Naive thymus-derived CD4-positive, alpha-beta T cell (primary cell): ENCODE data around the gene DCUN1D3. TPM values are rescaled to one million over a fixed set of nuclear protein-coding genes. Genes with fewer than 3 reads are reported as not detected.

ENCODE experiments used
- ATAC-seq: fragments of 150-1000 bp; cut with Tn5 transposase; 2 replicates; pipeline ENCODE4 v1.10.0; 2021; ENCODE audit warnings: mild to moderate bottlenecking, moderate library complexity
- CTCF ChIA-PET: fragments of 350-600 bp; sonication (Branson Sonifier 250); formaldehyde crosslinking; loops from one replicate; lab custom pipeline; 2021; ENCODE audit warnings: antibody characterized with exemption; lab: Charles Lee
- POLR2A ChIA-PET: fragments of 350-600 bp; sonication (Branson Sonifier 250); formaldehyde crosslinking; loops from one replicate; lab custom pipeline; 2021; ENCODE audit warnings: antibody characterized with exemption, inconsistent platforms; lab: Charles Lee
- DNase-seq, 9 donors: peaks; one replicate each; pipeline versions ENCODE4 v3.0.0 to v3.0.0-alpha.2; 2020 to 2022; ENCODE audit warnings: mixed read lengths in 1 of 9
- H3K27ac ChIP-seq: one replicate; pipeline ENCODE4 v1.7.0; 2013; ENCODE audit warnings: mild to moderate bottlenecking, low read depth, low read length, moderate library complexity
- H3K27me3 ChIP-seq, 2 donors: one replicate each; pipeline ENCODE4 v1.7.0; 2013; ENCODE audit warnings: low read length in 2 of 2, mild to moderate bottlenecking in 2 of 2, moderate library complexity in 2 of 2; ENCODE audit not compliant: control insufficient read depth in 2 of 2, insufficient read depth in 2 of 2
- H3K36me3 ChIP-seq, 3 experiments: 1 replicate in 2 of 3; 2 replicates in 1 of 3; pipeline ENCODE4 v1.7.0; 2013; ENCODE audit warnings: low read length in 3 of 3, mild to moderate bottlenecking in 3 of 3, moderate library complexity in 1 of 3; ENCODE audit not compliant: insufficient read depth in 3 of 3, control insufficient read depth in 2 of 3
- H3K4me1 ChIP-seq, 2 donors: one replicate each; pipeline ENCODE4 v1.7.0; 2013; ENCODE audit warnings: low read length in 2 of 2, mild to moderate bottlenecking in 2 of 2, moderate library complexity in 1 of 2; ENCODE audit not compliant: control insufficient read depth in 2 of 2, insufficient read depth in 2 of 2
- H3K4me3 ChIP-seq: 2 replicates; pipeline ENCODE4 v1.7.0; 2013; ENCODE audit warnings: mild to moderate bottlenecking, low read length
- H3K9me3 ChIP-seq, 3 experiments: 1 replicate in 2 of 3; 2 replicates in 1 of 3; pipeline ENCODE4 v1.7.0; 2013; ENCODE audit warnings: low read length in 3 of 3; ENCODE audit not compliant: control insufficient read depth in 2 of 3
- H3K27ac Mint-ChIP-seq, 9 donors: one replicate each; pipeline ENCODE4 v1.8.0; 2020 to 2022; ENCODE audit warnings: mixed read lengths in 9 of 9, mild to moderate bottlenecking in 8 of 9, moderate library complexity in 5 of 9, inconsistent platforms in 2 of 9
- H3K27me3 Mint-ChIP-seq, 5 donors: one replicate each; pipeline ENCODE4 v1.8.0; 2021 to 2022; ENCODE audit warnings: mixed read lengths in 5 of 5, mild to moderate bottlenecking in 1 of 5
- H3K36me3 Mint-ChIP-seq, 5 donors: one replicate each; pipeline ENCODE4 v1.8.0; 2020 to 2022; ENCODE audit warnings: mixed read lengths in 5 of 5, mild to moderate bottlenecking in 3 of 5, inconsistent platforms in 1 of 5
- H3K4me1 Mint-ChIP-seq, 7 donors: one replicate each; pipeline ENCODE4 v1.8.0; 2020 to 2022; ENCODE audit warnings: mixed read lengths in 7 of 7, mild to moderate bottlenecking in 3 of 7, inconsistent platforms in 1 of 7
- H3K4me3 Mint-ChIP-seq, 10 donors: one replicate each; pipeline ENCODE4 v1.8.0; 2020 to 2022; ENCODE audit warnings: mild to moderate bottlenecking in 10 of 10, mixed read lengths in 10 of 10, moderate library complexity in 6 of 10, inconsistent platforms in 2 of 10
- H3K9me3 Mint-ChIP-seq, 11 donors: one replicate each; pipeline ENCODE4 v1.8.0; 2020 to 2022; ENCODE audit warnings: mixed read lengths in 11 of 11, mild to moderate bottlenecking in 4 of 11, inconsistent platforms in 1 of 11, moderate library complexity in 1 of 11
- intact Hi-C, 2 donors: fragments of 100-400 bp; cut with micrococcal nuclease; formaldehyde crosslinking; loops; one replicate each; pipeline ENCODE4 v1.15.1; 2023
- polyA plus RNA-seq, 2 donors: library from polyadenylated mRNA; unstranded; fragments of 300-500 nt; fragmentation: Illumina TruSeq; gene quantifications; one replicate each; pipeline ENCODE4 v1.2.3, GENCODE V29; 2021
- total RNA-seq, 6 experiments: library from RNA in 5 of 6; stranded (reverse) in 5 of 6; gene quantifications; 1 replicate in 5 of 6; 2 replicates in 1 of 6; pipeline ENCODE4 v1.2.3 and lab custom pipeline; 2021 to 2026

DCUN1D3 gene
- total and polyA plus RNA-seq, 7 experiments from 2014 or later: 0.82 to 15.7 (median 5.1) TPM

DNA sequence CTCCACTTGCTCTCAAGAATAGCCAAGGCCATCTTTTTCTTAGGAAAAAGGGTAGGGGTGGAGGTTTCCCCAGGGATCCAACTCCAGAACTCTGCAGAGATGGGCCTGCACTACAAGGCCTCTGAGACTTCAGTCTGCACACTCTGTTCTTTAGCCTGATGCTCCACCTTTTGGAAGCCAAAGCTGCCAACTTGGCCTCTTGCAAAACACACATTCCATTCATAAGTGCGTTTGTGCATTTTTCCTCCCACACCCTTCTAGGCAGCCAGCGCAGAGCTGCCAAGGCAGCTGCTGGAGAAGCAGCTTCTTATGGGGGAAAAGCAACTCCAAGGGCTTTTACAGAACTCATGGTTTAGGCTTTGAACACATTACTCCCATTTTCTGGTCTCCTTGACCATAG, 48.6 kb downstream of the DCUN1D3 start:
- Histone ChIP-seq H3K27ac (no peak overlapping the region), H3K9me3 (no peaks in the 10 kb centered on the region), H3K4me1 (no peaks in the 10 kb centered on the region), H3K27me3 (no peaks in the 10 kb centered on the region), H3K36me3 (no peaks in the 10 kb centered on the region), H3K4me3 (no peak overlapping the region)
- Mint-ChIP-seq H3K4me3 (no peak overlapping the region), H3K9me3 (no peaks in the 10 kb centered on the region), H3K36me3 (peaks cover 0 to 21% (median 4%) of the 10 kb centered on the region in 5 donors), H3K27ac (no peak overlapping the region), H3K27me3 (no peaks in the 10 kb centered on the region), H3K4me1 (peaks cover 0 to 38% (median 5%) of the 10 kb centered on the region in 7 donors)
- intact Hi-C loops: loop anchor here (2.0 to 10.0 kb wide), 6 partner anchors 23 to 703 kb away; partner anchors contain the start of genes DCUN1D3 (in 1 of the 2) and LYRM1 (in 1 of the 2)
- POLR2A ChIA-PET: no interaction called here
- CTCF ChIA-PET: interaction anchor here (0.5 to 3.2 kb wide), 6 partner anchors 23 to 1160 kb away, joined by 3 to 23 read pairs (median 3); no protein-coding TSS in a partner anchor
- ATAC-seq (no peak), DNase-seq (no peak)

DNA sequence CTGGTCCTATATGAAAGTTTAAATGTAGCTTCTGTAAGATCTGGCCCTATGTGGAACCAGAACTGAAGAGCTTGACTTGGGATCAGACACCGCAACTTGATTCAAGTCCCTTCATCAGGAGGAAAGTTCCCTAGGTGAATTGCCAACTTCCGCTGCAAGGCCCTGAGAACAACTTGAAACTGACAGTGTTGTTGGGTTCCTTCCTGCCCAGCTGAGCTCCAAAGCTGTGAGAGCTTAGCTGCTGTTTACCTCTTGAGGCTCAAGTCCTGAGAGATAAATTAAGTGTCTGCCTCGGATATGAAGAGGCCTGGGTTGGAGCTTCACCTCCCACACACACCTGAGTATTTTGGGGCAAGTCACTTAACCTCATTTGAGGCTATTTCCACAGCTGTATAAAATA, 49.2 kb downstream of the DCUN1D3 start:
- Mint-ChIP-seq H3K27me3 (no peaks in the 10 kb centered on the region), H3K4me3 (no peak overlapping the region), H3K36me3 (peaks cover 0 to 22% (median 4%) of the 10 kb centered on the region in 5 donors), H3K27ac (peak overlapping the region in 2 of 9 donors; percentile 3 to 42), H3K4me1 (peaks cover 0 to 34% (median 5%) of the 10 kb centered on the region in 7 donors), H3K9me3 (no peaks in the 10 kb centered on the region)
- intact Hi-C loops: loop anchor here (1.0 to 10.0 kb wide), 11 partner anchors 24 to 704 kb away; partner anchors contain the start of genes DCUN1D3 (in 1 of the 2) and LYRM1 (in 1 of the 2)
- Histone ChIP-seq H3K36me3 (no peaks in the 10 kb centered on the region), H3K4me3 (no peak overlapping the region), H3K27ac (no peak overlapping the region), H3K9me3 (no peaks in the 10 kb centered on the region), H3K4me1 (no peaks in the 10 kb centered on the region), H3K27me3 (no peaks in the 10 kb centered on the region)
- CTCF ChIA-PET: interaction anchor here (0.5 to 3.2 kb wide), 18 partner anchors 10 to 1469 kb away, joined by 3 to 23 read pairs (median 3); no protein-coding TSS in a partner anchor
- DNase-seq (no peak), ATAC-seq (no peak)
- POLR2A ChIA-PET: no interaction called here

DNA sequence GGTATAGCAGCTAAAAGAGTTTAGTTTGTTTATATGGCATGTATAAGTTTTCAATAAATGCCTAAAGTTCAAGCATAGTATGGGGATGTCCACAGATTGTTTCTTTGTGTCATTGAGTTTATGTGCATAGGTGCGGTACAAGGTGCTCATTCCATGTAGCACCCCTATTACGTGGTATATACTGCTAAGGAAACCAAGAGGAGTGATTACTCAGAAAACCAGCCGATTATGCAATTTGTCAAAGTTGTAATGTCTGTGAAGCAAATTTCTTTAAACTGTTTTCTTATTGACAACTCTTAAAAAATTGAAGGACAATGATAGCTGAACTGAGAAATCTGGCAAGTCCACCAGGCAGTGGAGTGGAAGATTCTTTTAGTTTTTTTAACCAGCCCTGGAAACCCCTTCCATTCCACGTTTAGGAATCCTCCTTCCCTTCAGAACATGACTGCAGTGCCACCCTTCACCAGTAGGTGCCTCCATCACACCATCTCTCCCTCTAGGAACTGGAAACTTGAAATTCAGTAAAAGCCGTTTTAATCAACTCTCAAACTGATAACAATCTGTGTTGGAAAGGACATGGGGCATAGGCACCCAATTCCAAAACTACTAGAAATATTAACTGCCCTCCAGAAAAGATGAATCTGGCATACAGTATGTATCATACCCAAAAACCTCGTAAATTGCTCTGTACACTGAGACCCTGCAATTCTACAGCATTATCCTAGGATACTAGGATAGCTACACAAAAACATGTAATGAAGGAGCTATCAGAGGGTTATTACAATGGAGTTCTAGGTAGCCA, 50.4 kb downstream of the DCUN1D3 start:
- Mint-ChIP-seq H3K4me1 (peaks cover 6 to 37% (median 12%) of the 10 kb centered on the region in 7 donors), H3K27me3 (no peaks in the 10 kb centered on the region), H3K36me3 (peaks cover 0 to 15% (median 0%) of the 10 kb centered on the region in 5 donors), H3K9me3 (peaks cover 0 to under 1% (median 0%) of the 10 kb centered on the region in 11 donors), H3K4me3 (no peak overlapping the region), H3K27ac (peak overlapping the region in 1 of 9 donors; percentile 41)
- CTCF ChIA-PET: interaction anchor here (0.6 to 3.5 kb wide), 15 partner anchors 11 to 1470 kb away, joined by 3 to 23 read pairs (median 4); no protein-coding TSS in a partner anchor
- ATAC-seq (peak; percentile 82), DNase-seq (peak; percentile 30 to 71 (median 54))
- Histone ChIP-seq H3K27me3 (no peaks in the 10 kb centered on the region), H3K36me3 (no peaks in the 10 kb centered on the region), H3K27ac (no peak overlapping the region), H3K4me1 (peaks cover 5 to 7% of the 10 kb centered on the region in 2 donors), H3K4me3 (no peak overlapping the region), H3K9me3 (no peaks in the 10 kb centered on the region)
- intact Hi-C loops: loop anchor here (1.0 to 10.0 kb wide), 13 partner anchors 25 to 705 kb away; partner anchors contain the start of genes CRYM (in 1 of the 2), DCUN1D3 (in 1 of the 2), DNAH3 (in 1 of the 2) and LDAF1 (in 1 of the 2)
- POLR2A ChIA-PET: no interaction called here

DNA sequence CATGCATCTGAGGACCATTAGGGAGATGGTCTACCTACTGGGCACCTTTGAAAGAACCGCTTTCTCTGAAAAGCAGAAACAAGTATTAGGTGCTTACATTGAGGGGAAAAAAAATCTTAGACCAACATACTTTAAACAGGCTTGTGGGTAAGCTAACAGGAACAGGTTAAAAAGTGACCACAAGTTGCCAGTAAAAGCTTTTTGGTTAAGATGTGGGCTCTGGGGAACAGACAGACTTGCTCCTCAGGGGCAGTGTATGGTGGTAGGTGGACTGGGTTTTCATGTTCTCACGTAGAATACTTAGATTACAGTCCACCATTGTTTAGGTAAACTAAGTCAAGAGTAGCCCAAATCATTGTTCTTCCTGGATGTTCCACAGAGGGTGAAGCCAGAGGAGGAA, 52.6 kb downstream of the DCUN1D3 start:
- no peak for ATAC-seq
- no peaks in the 10 kb centered on the region for H3K36me3 ChIP-seq
- POLR2A ChIA-PET: no interaction called here
- Mint-ChIP-seq H3K36me3 (peaks cover 0 to 9% (median 0%) of the 10 kb centered on the region in 5 donors), H3K4me1 (peaks cover 18 to 43% (median 25%) of the 10 kb centered on the region in 7 donors), H3K9me3 (peaks cover 0 to 2% (median 0%) of the 10 kb centered on the region in 11 donors), H3K4me3 (no peak overlapping the region), H3K27me3 (no peaks in the 10 kb centered on the region), H3K27ac (peak overlapping the region in 1 of 9 donors; percentile 64)
- intact Hi-C loops: loop anchor here in 1 of 2 donors (10.0 kb wide), 1 partner anchor 307 kb away; the partner anchor contains the start of genes DNAH3 and LDAF1
- DNase-seq: no peak
- no peaks in the 10 kb centered on the region for H3K27me3 ChIP-seq
- no peak overlapping the region for H3K4me3 ChIP-seq
- CTCF ChIA-PET: interaction anchor here (1.4 to 3.5 kb wide), 3 partner anchors 27 to 56 kb away, joined by 3 to 18 read pairs (median 5); partner anchors contain the start of genes ERI2 and REXO5
- H3K9me3 ChIP-seq: no peaks in the 10 kb centered on the region
- H3K4me1 ChIP-seq: peaks cover 18 to 22% of the 10 kb centered on the region in 2 donors
- no peak overlapping the region for H3K27ac ChIP-seq

DNA sequence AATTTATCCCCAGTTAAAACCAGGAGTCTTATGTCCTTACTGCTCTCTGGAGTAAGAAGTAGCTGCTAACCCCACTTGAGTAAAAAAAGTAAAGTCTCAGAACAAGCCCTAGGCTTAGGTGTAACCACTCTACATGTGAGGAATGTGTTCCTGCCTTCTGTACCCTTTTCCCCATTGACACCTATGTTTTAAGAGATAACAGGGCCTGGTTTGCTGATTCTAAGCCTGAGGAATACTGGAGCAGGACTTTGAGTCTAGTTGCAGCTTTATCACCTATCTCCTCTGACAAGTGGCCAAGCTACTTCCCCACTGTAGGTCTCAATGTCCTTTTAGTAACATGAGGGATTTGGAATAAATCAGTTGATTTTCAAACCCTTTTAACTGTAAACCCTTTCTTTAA, 53.6 kb downstream of the DCUN1D3 start:
- intact Hi-C loops: loop anchor here in 1 of 2 donors (10.0 kb wide), 1 partner anchor 308 kb away; the partner anchor contains the start of genes DNAH3 and LDAF1
- H3K36me3 Mint-ChIP-seq: peaks cover 0 to 14% (median 0%) of the 10 kb centered on the region in 5 donors
- H3K36me3 ChIP-seq: no peaks in the 10 kb centered on the region
- no peaks in the 10 kb centered on the region for H3K27me3 Mint-ChIP-seq
- H3K4me3 ChIP-seq: no peak overlapping the region
- no peak overlapping the region for H3K4me3 Mint-ChIP-seq
- H3K4me1 Mint-ChIP-seq: peaks cover 19 to 43% (median 25%) of the 10 kb centered on the region in 7 donors
- peaks cover 0 to 4% (median 0%) of the 10 kb centered on the region in 11 donors for H3K9me3 Mint-ChIP-seq
- CTCF ChIA-PET: interaction anchor here (1.4 to 3.5 kb wide), 3 partner anchors 28 to 57 kb away, joined by 3 to 18 read pairs (median 5); partner anchors contain the start of genes ERI2 and REXO5
- no peak overlapping the region for H3K27ac Mint-ChIP-seq
- H3K27me3 ChIP-seq: no peaks in the 10 kb centered on the region
- no peak for ATAC-seq
- POLR2A ChIA-PET: no interaction called here
- no peak overlapping the region for H3K27ac ChIP-seq
- DNase-seq: no peak
- peaks cover 18 to 22% of the 10 kb centered on the region in 2 donors for H3K4me1 ChIP-seq
- no peaks in the 10 kb centered on the region for H3K9me3 ChIP-seq

DNA sequence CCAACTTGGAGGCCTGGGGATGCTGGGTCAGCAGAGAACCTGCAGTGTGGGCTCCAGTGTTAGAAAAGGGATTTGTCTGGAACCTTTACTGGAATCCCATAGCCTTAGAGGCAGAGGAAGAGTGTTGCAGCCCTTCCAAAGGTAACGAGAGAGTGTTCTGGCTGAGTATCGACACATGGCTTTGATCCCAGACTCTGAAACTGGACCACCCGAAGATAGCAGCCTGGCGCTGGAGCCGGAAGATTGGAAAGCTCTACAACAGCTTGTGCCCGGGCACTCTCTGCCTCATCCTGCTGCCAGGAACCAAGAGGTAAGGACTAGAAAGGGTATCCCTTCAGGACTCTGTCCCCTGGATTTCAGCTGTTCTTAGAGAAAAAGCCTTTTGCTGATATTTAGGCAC, 54.1 kb downstream of the DCUN1D3 start:
- Mint-ChIP-seq H3K36me3 (peaks cover 0 to 17% (median 0%) of the 10 kb centered on the region in 5 donors), H3K9me3 (peaks cover 0 to 4% (median 0%) of the 10 kb centered on the region in 11 donors), H3K4me3 (no peak overlapping the region), H3K27me3 (no peaks in the 10 kb centered on the region), H3K27ac (no peak overlapping the region), H3K4me1 (peaks cover 19 to 42% (median 25%) of the 10 kb centered on the region in 7 donors)
- Histone ChIP-seq H3K27me3 (no peaks in the 10 kb centered on the region), H3K4me3 (no peak overlapping the region), H3K36me3 (no peaks in the 10 kb centered on the region), H3K9me3 (no peaks in the 10 kb centered on the region), H3K27ac (no peak overlapping the region), H3K4me1 (peaks cover 18 to 22% of the 10 kb centered on the region in 2 donors)
- POLR2A ChIA-PET: no interaction called here
- ATAC-seq (no peak), DNase-seq (no peak)
- CTCF ChIA-PET: interaction anchor here (1.4 to 1.6 kb wide), 2 partner anchors 40 to 58 kb away, joined by 3 to 5 read pairs; partner anchors contain the start of genes ERI2 and REXO5
- intact Hi-C loops: loop anchor here in 1 of 2 donors (10.0 kb wide), 1 partner anchor 309 kb away; the partner anchor contains the start of genes DNAH3 and LDAF1
